Aorta (tissue), 5 donors: ENCODE data around the gene LARGE1. TPM values are rescaled to one million over a fixed set of nuclear protein-coding genes. Genes with fewer than 3 reads are reported as not detected.
"Not testable (repeated sequence)": the region's sequence is repeated elsewhere in the genome, so short reads cannot be mapped to it uniquely, and the experiment has no call there.

ENCODE experiments used
- ATAC-seq: fragments of 200-7000 bp; cut with Tn5 transposase; one replicate; pipeline ENCODE4 v1.9.1; 2022; ENCODE audit warnings: moderate library complexity; ENCODE audit not compliant: low FRiP score
- DNase-seq, 2 donors: peaks; one replicate each; pipeline ENCODE4 v3.0.0-alpha.2; 2020
- H3K27ac ChIP-seq, 2 donors: one replicate each; pipeline ENCODE4 v1.5.1; 2013; ENCODE audit warnings: low read length in 2 of 2, mild to moderate bottlenecking in 2 of 2, moderate library complexity in 2 of 2, control low read depth in 1 of 2, inconsistent platforms in 1 of 2, low read depth in 1 of 2
- H3K27me3 ChIP-seq, 2 donors: one replicate each; pipeline ENCODE4 v1.6.1; 2013; ENCODE audit warnings: control low read depth in 1 of 2, low read length in 1 of 2, mild to moderate bottlenecking in 1 of 2, moderate library complexity in 1 of 2; ENCODE audit not compliant: insufficient read depth in 2 of 2, control insufficient read depth in 1 of 2
- H3K36me3 ChIP-seq, 2 donors: one replicate each; pipeline ENCODE4 v1.6.1; 2013; ENCODE audit warnings: control low read depth in 1 of 2, low read length in 1 of 2, mild to moderate bottlenecking in 1 of 2; ENCODE audit not compliant: insufficient read depth in 2 of 2, control insufficient read depth in 1 of 2
- H3K4me1 ChIP-seq, 2 donors: one replicate each; pipeline ENCODE4 v1.6.1; 2013; ENCODE audit warnings: low read length in 2 of 2, control low read depth in 1 of 2, mild to moderate bottlenecking in 1 of 2, moderate library complexity in 1 of 2; ENCODE audit not compliant: insufficient read depth in 2 of 2, control insufficient read depth in 1 of 2
- H3K4me3 ChIP-seq, 2 donors: one replicate each; pipeline ENCODE4 v1.5.1; 2013; ENCODE audit warnings: low read length in 2 of 2, control low read depth in 1 of 2, mild to moderate bottlenecking in 1 of 2
- H3K9me3 ChIP-seq: one replicate; pipeline ENCODE4 v1.6.1; 2013; ENCODE audit warnings: mild to moderate bottlenecking, low read length; ENCODE audit not compliant: control insufficient read depth
- WGBS, 2 donors: extraction: QIAGEN DNeasy Blood & Tissue Kit; methylation state at CpG; one replicate each; pipeline ENCODE4 v1.1.7; 2013; 5-methylcytosine and 5-hydroxymethylcytosine counted together
- intact Hi-C, 2 donors: fragments of 100-400 bp; cut with DNase I; formaldehyde crosslinking; loops; one replicate each; pipeline versions ENCODE4 v1.14.2 to v1.15.0; 2022
- polyA plus RNA-seq, 2 donors: library from polyadenylated mRNA; stranded (reverse); fragments of 200-250 nt; gene quantifications; one replicate each; pipeline ENCODE4 v1.2.3, GENCODE V29; 2013
- total RNA-seq, 2 donors: library from RNA; stranded (reverse); fragmentation: NEBNext Ultra II Directional; extraction: Animal tissue kit (Norgen Biotek cat#: 25700); gene quantifications; one replicate each; pipeline ENCODE4 v1.2.1, GENCODE V29; 2021
- donor health status: healthy with polysubstance abuse.
- donor health status: Bipolar disorder and iron deficiency.
- donor health status: DM: no; HTN: no; CAD: no.
- donor health status: DM: no; HTN: no; CAD: no.
- donor health status: DM: yes; HTN: yes; CAD: no.

LARGE1 gene
- total and polyA plus RNA-seq, 4 donors: 2.6 to 52.5 (median 24.0) TPM

DNA sequence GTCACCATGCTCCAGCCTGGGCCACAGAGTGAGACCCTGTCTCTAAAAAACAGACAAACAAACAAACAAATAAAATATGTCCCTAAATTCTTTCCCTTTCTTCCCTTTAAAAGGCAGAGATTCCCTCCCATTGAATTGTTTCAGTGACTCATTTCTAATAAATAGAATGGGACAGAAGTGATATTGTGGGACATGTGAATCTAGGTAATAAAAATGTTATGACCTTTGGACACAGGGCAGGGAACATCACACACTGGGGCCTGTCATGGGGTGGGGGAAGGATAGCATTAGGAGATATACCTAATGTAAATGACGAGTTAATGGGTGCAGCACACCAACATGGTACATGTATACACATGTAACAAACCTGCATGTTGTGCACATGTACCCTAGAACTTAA lies 459.0 kb downstream of the LARGE1 start:
- intact Hi-C loops, H3K27me3 ChIP-seq, H3K4me1 ChIP-seq, ATAC-seq, H3K4me3 ChIP-seq, H3K9me3 ChIP-seq, DNase-seq, H3K27ac ChIP-seq, H3K36me3 ChIP-seq: not testable (repeated sequence)
- 98 to 100% methylated on average over 1 of the region's 1 CpG for WGBS, 2 donors

DNA sequence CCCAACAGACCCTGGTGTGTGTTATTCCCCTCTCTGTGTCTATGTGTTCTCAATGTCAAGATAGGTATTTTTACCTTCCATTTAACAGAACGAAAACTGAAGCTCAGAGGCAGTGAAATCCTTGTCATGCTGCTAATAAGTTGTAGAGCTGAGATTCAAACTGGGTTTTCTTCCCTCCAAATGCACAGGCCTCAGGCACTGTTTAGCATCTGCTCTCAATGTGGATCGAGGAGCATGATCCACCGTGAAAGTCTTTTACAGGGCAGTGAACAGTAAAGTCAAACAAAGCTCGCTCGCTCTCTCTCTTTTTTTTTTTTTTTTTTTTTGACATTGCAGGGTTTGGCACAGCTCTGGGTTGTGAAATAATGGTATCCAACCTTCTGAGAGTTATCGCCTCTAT lies 461.1 kb downstream of the LARGE1 start:
- ATAC-seq (no peak), DNase-seq (no peak)
- Histone ChIP-seq H3K36me3 (no peaks in the 10 kb centered on the region), H3K27me3 (no peaks in the 10 kb centered on the region), H3K9me3 (peaks cover 2% of the 10 kb centered on the region), H3K4me3 (no peak overlapping the region), H3K27ac (no peak overlapping the region), H3K4me1 (no peaks in the 10 kb centered on the region)
- intact Hi-C loops: no loop called here
- WGBS, 2 donors: 88 to 91% methylated on average over 6 of the region's 6 CpGs

DNA sequence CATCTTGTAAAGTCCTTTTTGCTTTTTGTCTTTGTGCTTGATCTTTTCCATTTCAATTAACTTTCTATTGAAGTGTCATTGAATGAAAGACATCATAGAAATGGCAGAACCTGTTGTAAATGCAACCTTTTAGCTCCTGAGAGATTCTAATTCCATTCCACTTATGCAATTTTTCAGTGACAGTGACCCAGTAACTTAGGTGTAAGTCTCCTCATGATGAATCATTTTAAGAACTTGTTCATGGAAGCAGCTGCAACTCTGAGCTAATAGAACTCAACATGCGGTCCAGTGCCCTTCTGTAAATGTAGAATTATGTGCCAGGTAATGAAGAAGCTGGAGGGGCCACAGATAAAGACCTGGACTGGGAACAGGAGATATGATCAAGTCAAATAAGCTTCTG lies 463.8 kb downstream of the LARGE1 start:
- no peak overlapping the region for H3K4me3 ChIP-seq
- no peaks in the 10 kb centered on the region for H3K4me1 ChIP-seq
- DNase-seq (no peak), ATAC-seq (no peak)
- intact Hi-C loops: no loop called here
- no peaks in the 10 kb centered on the region for H3K9me3 ChIP-seq
- no peak overlapping the region for H3K27ac ChIP-seq
- no peaks in the 10 kb centered on the region for H3K36me3 ChIP-seq
- 95 to 97% methylated on average over 1 of the region's 1 CpG for WGBS, 2 donors
- H3K27me3 ChIP-seq: no peaks in the 10 kb centered on the region

DNA sequence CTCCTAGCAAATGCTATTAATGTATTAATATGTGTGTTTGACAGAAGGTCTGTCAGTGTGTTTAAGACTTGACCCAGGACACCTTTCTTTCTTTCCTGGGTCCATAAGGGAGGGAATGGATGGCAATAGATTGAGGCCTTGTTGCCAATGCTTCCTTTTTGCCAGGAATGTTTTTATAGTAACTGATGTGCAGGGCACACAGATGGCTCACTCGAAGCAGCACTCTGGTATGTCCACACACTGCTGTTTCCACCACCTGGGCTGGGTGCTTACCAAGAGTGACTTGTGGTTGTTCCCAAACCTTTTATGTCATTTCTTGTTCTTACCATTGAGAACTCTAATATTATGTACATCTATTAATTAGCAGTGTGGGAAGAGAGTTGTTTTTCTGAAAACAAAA lies 465.2 kb downstream of the LARGE1 start:
- ATAC-seq: no peak
- H3K36me3 ChIP-seq: no peaks in the 10 kb centered on the region

DNA sequence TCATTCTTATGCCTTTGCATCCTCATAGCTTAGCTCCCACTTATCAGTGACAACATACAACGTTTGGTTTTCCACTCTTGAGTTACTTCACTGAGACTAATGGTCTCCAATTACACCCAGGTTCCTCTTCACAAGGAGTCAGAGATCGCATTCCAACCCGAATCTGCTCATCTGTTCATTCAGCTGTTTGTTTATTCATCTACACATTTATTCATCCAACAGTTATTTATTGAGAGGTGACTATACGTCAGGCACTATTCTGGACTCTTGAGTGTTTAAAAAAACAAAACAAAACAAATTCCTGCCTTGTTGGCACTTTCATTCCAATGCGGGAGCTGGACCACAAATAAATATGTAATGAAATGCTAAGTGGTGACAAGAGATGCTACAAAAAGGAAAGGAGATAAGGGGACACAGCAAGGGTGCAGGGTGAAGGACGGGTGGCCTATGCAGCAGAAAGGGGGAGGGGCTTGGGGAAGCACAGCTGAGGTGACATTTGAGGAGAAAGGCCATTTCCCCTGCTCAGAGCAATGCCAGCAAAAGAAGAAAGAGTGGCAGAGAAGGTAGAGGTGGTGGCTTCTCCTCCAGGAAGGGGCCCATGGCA lies 468.3 kb downstream of the LARGE1 start:
- H3K27me3 ChIP-seq: no peaks in the 10 kb centered on the region
- no peaks in the 10 kb centered on the region for H3K4me1 ChIP-seq
- WGBS, 2 donors: 51 to 55% methylated on average over 6 of the region's 6 CpGs
- H3K9me3 ChIP-seq: no peaks in the 10 kb centered on the region
- no peak overlapping the region for H3K27ac ChIP-seq
- DNase-seq (no peak), ATAC-seq (no peak)
- H3K36me3 ChIP-seq: no peaks in the 10 kb centered on the region
- H3K4me3 ChIP-seq: no peak overlapping the region
- intact Hi-C loops: no loop called here

More for the DNA sequence above, 465.2 kb downstream of the LARGE1 start:
- intact Hi-C loops: no loop called here
- H3K4me1 ChIP-seq: no peaks in the 10 kb centered on the region
- H3K9me3 ChIP-seq: no peaks in the 10 kb centered on the region
- H3K4me3 ChIP-seq: no peak overlapping the region
- no peak for DNase-seq
- H3K27me3 ChIP-seq: no peaks in the 10 kb centered on the region
- no peak overlapping the region for H3K27ac ChIP-seq
- WGBS, 2 donors: 65 to 68% methylated on average over 1 of the region's 1 CpG

DNA sequence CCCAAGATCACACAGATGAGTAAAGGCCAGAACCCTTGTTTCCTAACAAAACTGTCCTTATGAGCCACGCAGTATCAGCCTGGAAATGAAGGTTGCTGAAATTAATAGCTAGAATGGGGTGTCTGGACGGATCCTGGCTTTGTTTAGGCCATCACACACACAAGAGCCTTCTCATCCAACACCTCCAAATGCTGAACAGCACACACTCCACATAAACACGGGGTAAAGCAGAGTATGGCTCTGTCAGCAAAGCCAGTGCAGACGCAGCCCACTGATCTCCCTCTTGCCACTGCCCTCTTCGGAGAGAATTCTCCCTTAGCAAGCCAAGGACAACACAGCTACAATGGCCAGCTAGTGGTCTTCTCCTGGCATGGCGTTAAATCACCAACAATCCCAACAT lies 469.5 kb downstream of the LARGE1 start:
- 70 to 85% methylated on average over 6 of the region's 6 CpGs for WGBS, 2 donors
- Histone ChIP-seq H3K4me1 (no peaks in the 10 kb centered on the region), H3K27me3 (no peaks in the 10 kb centered on the region), H3K4me3 (no peak overlapping the region), H3K36me3 (no peaks in the 10 kb centered on the region), H3K27ac (no peak overlapping the region), H3K9me3 (no peaks in the 10 kb centered on the region)
- intact Hi-C loops: no loop called here
- ATAC-seq (no peak), DNase-seq (no peak)

DNA sequence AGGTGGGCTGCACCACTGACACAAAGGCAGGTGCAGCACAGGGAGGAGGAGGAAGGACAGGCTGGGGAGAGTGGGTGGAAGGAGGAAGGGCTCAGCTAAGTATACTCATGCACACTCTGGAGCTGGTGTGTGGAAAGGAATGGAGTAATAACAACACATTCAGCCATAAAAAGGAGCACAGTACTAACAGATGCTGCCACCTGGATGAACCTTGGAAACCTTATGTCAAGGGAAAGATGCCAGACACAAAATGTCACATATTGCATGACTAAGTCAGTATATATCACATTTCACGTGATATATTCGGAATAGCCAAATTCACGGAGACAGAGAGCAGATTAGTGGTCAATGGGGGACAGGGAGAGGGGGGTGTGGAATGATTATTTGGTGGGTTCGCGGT lies 472.5 kb downstream of the LARGE1 start:
- Histone ChIP-seq H3K4me3 (no peak overlapping the region), H3K36me3 (no peaks in the 10 kb centered on the region), H3K4me1 (no peaks in the 10 kb centered on the region), H3K27ac (no peak overlapping the region), H3K9me3 (no peaks in the 10 kb centered on the region), H3K27me3 (no peaks in the 10 kb centered on the region)
- 94 to 95% methylated on average over 5 of the region's 5 CpGs for WGBS, 2 donors
- ATAC-seq (no peak), DNase-seq (no peak)
- intact Hi-C loops: no loop called here

DNA sequence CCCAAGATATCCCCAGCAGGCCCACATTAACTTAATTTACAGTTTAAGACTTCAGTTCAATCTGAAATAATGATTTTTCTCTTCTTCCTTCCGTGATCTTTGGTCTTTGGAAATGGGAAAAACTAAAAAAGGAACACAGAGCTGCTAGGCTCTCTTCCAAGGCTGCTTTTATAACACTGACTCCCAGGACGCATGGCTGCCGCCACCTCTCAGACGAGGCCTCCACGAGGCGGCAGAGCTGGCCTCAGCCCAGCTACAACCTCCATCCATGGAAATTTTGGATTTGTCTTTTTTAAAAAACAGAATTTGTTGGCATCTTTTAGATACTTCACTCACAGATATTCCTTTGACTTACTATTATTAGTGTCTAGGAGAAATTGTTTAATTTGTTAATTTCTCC lies 476.6 kb downstream of the LARGE1 start:
- ATAC-seq (no peak), DNase-seq (no peak)
- Histone ChIP-seq H3K4me1 (no peaks in the 10 kb centered on the region), H3K27me3 (no peaks in the 10 kb centered on the region), H3K36me3 (no peaks in the 10 kb centered on the region), H3K9me3 (no peaks in the 10 kb centered on the region), H3K4me3 (no peak overlapping the region), H3K27ac (no peak overlapping the region)
- 14 to 18% methylated on average over 6 of the region's 6 CpGs for WGBS, 2 donors
- intact Hi-C loops: no loop called here

DNA sequence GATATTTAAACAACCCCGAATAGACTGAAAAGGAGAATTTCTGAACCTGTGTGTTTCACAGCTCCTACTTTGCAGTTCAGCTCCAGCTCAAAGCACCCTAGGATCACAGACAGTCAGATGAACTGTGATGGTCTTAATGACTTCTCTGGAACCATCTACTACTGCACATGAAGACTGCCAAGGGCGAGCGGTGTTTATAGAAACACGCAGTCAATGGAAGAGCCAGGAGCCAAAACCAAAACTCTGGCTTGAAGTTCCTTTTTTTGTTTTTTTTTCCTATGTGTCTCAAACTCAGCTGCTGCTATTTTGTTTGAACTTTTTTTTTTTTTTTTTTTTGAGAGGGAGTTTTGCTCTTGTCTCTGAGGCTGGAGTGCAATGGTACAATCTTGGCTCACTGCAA lies 479.5 kb downstream of the LARGE1 start:
- Histone ChIP-seq H3K27ac (no peak overlapping the region), H3K36me3 (no peaks in the 10 kb centered on the region), H3K27me3 (no peaks in the 10 kb centered on the region), H3K9me3 (no peaks in the 10 kb centered on the region), H3K4me1 (no peaks in the 10 kb centered on the region), H3K4me3 (no peak overlapping the region)
- 14 to 16% methylated on average over 4 of the region's 4 CpGs for WGBS, 2 donors
- no peak for DNase-seq
- intact Hi-C loops: no loop called here
- ATAC-seq: no peak
